Adrenal gland (tissue), 12 donors: ENCODE measurements around the gene BTG1. TPM values are rescaled to one million over a fixed set of nuclear protein-coding genes. Genes with fewer than 3 reads are reported as not detected.

Experiments
- DNase-seq, 7 donors: peaks; one replicate each; pipeline ENCODE4 v3.0.0-alpha.2; 2019 to 2020
- H3K27ac ChIP-seq, 5 donors: fragments of 200-600 bp; sonication (generic) in 4 of 5; 1 replicate in 3 of 5; 2 replicates in 2 of 5; pipeline versions ENCODE4 v1.5.1 to v1.8.0; 2016 to 2020; ENCODE audit warnings: mild to moderate bottlenecking in 1 of 5
- H3K27me3 ChIP-seq: fragments of 200-600 bp; 2 replicates; pipeline ENCODE4 v1.8.0; 2021
- H3K36me3 ChIP-seq, 2 donors: fragments of 200-600 bp; replicated peaks in 1 of 2; 1 replicate in 1 of 2; 2 replicates in 1 of 2; pipeline versions ENCODE4 v1.5.1 to v1.8.0; 2018 to 2022
- H3K4me1 ChIP-seq, 2 donors: fragments of 200-600 bp; replicated peaks in 1 of 2; 1 replicate in 1 of 2; 2 replicates in 1 of 2; pipeline versions ENCODE4 v1.5.1 to v1.8.0; 2018 to 2021
- H3K4me3 ChIP-seq, 4 donors: fragments of 200-600 bp; sonication (generic) in 3 of 4; one replicate each; pipeline ENCODE4 v1.5.1; 2016 to 2018
- H3K9me3 ChIP-seq, 3 donors: fragments of 200-600 bp; sonication (generic) in 1 of 3; replicated peaks in 1 of 3; 1 replicate in 2 of 3; 2 replicates in 1 of 3; pipeline versions ENCODE4 v1.5.1 to v1.8.0; 2016 to 2021
- POLR2A ChIP-seq, 2 donors: fragments of 450-650 bp; IDR thresholded peaks; one replicate each; pipeline ENCODE4 v1.6.1; 2017; ENCODE audit warnings: antibody characterized with exemption in 2 of 2, mild to moderate bottlenecking in 2 of 2, moderate library complexity in 1 of 2
- WGBS, 4 donors: extraction: QIAGEN DNeasy Blood & Tissue Kit in 2 of 4; methylation state at CpG; one replicate each; pipeline versions ENCODE4 v1.1.5 to v1.1.7; 2013 to 2017; 5-methylcytosine and 5-hydroxymethylcytosine counted together
- intact Hi-C, 2 donors: fragments of 100-400 bp; cut with DNase I; formaldehyde crosslinking; loops; one replicate each; pipeline versions ENCODE4 v1.14.1 to v1.15.0; 2022 to 2023
- polyA plus RNA-seq, 3 donors: library from polyadenylated mRNA; stranded (reverse); fragments of 200-250 nt in 2 of 3; fragments of 350-450 nt in 1 of 3; fragmentation: Illumina TruSeq in 1 of 3; extraction: RNeasy Lipid Tissue Mini Kit (QIAGEN cat#74804) in 1 of 3; gene quantifications; one replicate each; pipeline ENCODE4 v1.2.3, GENCODE V29; 2013 to 2014
- total RNA-seq, 9 donors: library from RNA; depleted of rRNA in 4 of 9; stranded (reverse); fragments of >200 nt in 4 of 9; fragments of 120-200 nt in 1 of 9; fragmentation: NEBNext Ultra II Directional in 1 of 9; extraction: Animal tissue kit (Norgen Biotek cat#: 25700) in 1 of 9; gene quantifications; one replicate each; pipeline versions ENCODE4 v1.1.0 to v1.2.4, GENCODE V29; 2013 to 2023
- TF ChIP-seq, protein P1 (sequence below), 6 experiments: fragments of 450-650 bp in 4 of 6; fragments of 200-600 bp in 2 of 6; sonication (generic) in 1 of 6; IDR thresholded peaks; 1 replicate in 5 of 6; 2 replicates in 1 of 6; pipeline versions ENCODE4 v1.5.1 to v1.8.0; 2016 to 2021; ENCODE audit warnings: antibody characterized with exemption in 6 of 6, mild to moderate bottlenecking in 2 of 6, moderate library complexity in 1 of 6
- donor health status: healthy with polysubstance abuse.
- donor health status: Bipolar disorder and iron deficiency.
- donor health status: DM: yes; HTN: yes; CAD: no.
- donor health status: DM: no; HTN: no; CAD: no.
- donor health status: DM: no; HTN: no; CAD: no.
- donor health status: DM: yes; HTN: yes; CAD: no.

Gene BTG1
- total and polyA plus RNA-seq, 12 donors, result 26.3 to 388 (median 60.8) TPM

DNA sequence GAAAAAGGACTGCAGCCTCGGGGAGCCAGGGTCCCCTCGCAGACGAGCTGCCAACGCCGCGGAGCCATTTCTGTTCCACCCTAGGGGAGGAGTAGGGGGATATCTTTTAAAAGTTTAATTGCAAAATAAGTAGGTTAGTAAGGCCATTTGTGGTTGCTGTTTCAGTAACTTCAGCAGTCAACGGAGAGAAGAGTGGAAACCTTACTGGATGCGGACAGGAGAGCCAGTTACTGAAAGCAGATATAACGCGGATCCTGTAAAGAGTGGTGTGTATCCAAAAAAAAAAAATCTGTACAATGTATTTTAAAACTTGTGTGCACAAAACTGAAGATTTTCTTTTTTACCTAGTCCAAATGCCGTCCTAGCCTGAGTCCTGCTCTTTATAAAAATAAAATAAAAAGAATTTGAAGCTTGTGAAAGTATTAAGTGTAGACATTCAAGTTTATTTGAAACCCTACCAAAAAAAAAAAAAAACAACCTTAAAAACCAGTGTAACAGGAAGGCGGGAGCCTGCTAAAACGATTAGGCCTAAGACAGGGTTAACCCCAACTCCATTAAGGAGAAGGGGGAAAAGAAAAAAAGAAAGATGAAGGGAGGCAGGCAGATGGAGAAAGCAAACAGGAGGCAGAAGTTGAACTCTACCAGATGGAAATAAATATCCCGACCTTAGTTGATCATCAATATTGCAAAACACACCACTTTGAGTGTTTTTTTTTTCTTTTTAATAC, 1.0 kb upstream of the BTG1 start:
- WGBS, 4 donors, result 10 to 13% (median 12%) methylated on average over 14 of the region's 14 CpGs
- H3K27me3 ChIP-seq, result no peaks in the 10 kb centered on the region
- TF ChIP-seq POLR2A (IDR thresholded peaks at IDR 0.05), result no peak
- TF ChIP-seq, protein P1, sequence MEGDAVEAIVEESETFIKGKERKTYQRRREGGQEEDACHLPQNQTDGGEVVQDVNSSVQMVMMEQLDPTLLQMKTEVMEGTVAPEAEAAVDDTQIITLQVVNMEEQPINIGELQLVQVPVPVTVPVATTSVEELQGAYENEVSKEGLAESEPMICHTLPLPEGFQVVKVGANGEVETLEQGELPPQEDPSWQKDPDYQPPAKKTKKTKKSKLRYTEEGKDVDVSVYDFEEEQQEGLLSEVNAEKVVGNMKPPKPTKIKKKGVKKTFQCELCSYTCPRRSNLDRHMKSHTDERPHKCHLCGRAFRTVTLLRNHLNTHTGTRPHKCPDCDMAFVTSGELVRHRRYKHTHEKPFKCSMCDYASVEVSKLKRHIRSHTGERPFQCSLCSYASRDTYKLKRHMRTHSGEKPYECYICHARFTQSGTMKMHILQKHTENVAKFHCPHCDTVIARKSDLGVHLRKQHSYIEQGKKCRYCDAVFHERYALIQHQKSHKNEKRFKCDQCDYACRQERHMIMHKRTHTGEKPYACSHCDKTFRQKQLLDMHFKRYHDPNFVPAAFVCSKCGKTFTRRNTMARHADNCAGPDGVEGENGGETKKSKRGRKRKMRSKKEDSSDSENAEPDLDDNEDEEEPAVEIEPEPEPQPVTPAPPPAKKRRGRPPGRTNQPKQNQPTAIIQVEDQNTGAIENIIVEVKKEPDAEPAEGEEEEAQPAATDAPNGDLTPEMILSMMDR (IDR thresholded peaks at IDR 0.05), result peak in 2 of 6 experiments; percentile 10
- DNase-seq, result no peak
- H3K9me3 ChIP-seq, result no peaks in the 10 kb centered on the region
- peaks cover 0 to 21% of the 10 kb centered on the region in 2 donors for H3K36me3 ChIP-seq
- H3K27ac ChIP-seq, result peak overlapping the region; percentile 79 to 91 (median 87)
- H3K4me1 ChIP-seq, result peaks cover 0 to 19% of the 10 kb centered on the region in 2 donors
- H3K4me3 ChIP-seq, result peak overlapping the region; percentile 35 to 100 (median 78)
- intact Hi-C loops, result loop anchor here in 1 of 2 donors (5.0 to 10.0 kb wide), 4 partner anchors 332 to 762 kb away; no protein-coding TSS in a partner anchor

- WGBS, 4 donors, result 0 to 2% (median 0%) methylated on average over 9 to 28 of the region's 28 CpGs
Measured at GRCh38 chr12:92145481-92145730, 240 bp downstream of the BTG1 start.

DNA sequence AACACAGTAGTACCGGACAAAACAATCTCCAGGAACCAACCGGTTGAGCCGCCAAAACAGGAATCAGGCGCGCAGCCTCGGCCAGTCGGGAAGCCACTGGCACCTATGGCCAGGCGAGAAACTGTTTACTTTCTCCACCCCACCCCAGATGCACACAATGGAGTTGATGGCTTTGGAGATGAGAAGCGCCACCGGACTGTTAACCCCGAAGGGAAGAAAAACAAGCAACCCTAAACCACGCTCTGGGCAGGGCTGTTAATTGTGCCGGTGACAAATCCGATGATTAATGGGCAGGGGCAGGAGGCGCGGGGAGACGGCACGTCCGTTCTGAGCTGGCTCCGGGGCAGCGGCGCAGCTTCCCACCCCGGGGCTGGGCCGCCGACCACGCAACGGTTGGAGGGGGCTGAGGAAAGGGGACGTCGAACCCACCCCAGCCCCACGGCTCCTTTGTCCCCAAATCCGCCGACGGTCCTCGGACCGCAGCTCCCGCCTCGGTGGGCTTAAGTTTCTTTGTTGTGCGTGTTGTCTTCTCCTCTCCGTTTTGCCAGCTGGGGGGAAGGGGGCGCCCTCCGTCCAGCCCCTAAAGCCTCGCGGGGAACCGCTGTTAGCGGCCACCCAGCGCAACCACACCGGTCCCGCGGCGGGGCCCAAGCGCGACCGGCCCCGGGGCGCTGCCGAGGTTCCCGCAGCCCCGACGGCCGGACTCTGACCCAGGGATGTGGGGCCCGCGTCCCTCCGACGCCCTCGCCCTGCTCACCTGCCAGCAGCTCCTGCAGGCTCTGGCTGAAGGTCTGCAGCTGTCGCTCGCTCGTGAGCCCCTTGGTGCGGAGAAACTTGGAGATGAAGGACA, 790 bp downstream of the BTG1 start:
- peak; percentile 64 to 84 (median 68) for DNase-seq
- H3K4me3 ChIP-seq, result peak overlapping the region; percentile 70 to 100 (median 88)
- peaks cover 0 to 21% of the 10 kb centered on the region in 2 donors for H3K36me3 ChIP-seq
- peak in 1 of 2 donors; percentile 28 for TF ChIP-seq POLR2A (IDR thresholded peaks at IDR 0.05)
- TF ChIP-seq, protein P1 (IDR thresholded peaks at IDR 0.05), result no peak
- H3K4me1 ChIP-seq, result peaks cover 0 to 20% of the 10 kb centered on the region in 2 donors
- intact Hi-C loops, result loop anchor here in 1 of 2 donors (5.0 to 10.0 kb wide), 4 partner anchors 330 to 760 kb away; no protein-coding TSS in a partner anchor
- 0 to 1% (median 0%) methylated on average over 24 to 69 of the region's 69 CpGs for WGBS, 4 donors
- H3K9me3 ChIP-seq, result no peaks in the 10 kb centered on the region
- H3K27ac ChIP-seq, result peak overlapping the region; percentile 90 to 99 (median 94)
- H3K27me3 ChIP-seq, result no peaks in the 10 kb centered on the region

More at GRCh38 chr12:92145481-92145730, 240 bp downstream of the BTG1 start:
- peaks cover 0 to 19% of the 10 kb centered on the region in 2 donors for H3K4me1 ChIP-seq
- peaks cover 0 to 21% of the 10 kb centered on the region in 2 donors for H3K36me3 ChIP-seq
- intact Hi-C loops, result loop anchor here in 1 of 2 donors (5.0 to 10.0 kb wide), 4 partner anchors 331 to 761 kb away; no protein-coding TSS in a partner anchor
- TF ChIP-seq, protein P1 (IDR thresholded peaks at IDR 0.05), result no peak
- no peak for TF ChIP-seq POLR2A (IDR thresholded peaks at IDR 0.05)
- DNase-seq, result peak in 1 of 7 donors; percentile 36
- H3K9me3 ChIP-seq, result no peaks in the 10 kb centered on the region
- peak overlapping the region; percentile 70 to 100 (median 88) for H3K4me3 ChIP-seq
- no peaks in the 10 kb centered on the region for H3K27me3 ChIP-seq
- H3K27ac ChIP-seq, result peak overlapping the region; percentile 90 to 99 (median 94)
